HCT116 (cell line): ENCODE results near the gene AFF1. TPM values are rescaled to one million over a fixed set of nuclear protein-coding genes. Genes with fewer than 3 reads are reported as not detected.

ENCODE experiments used
- ATAC-seq: fragments of 200-7000 bp; cut with Tn5 transposase; 2 replicates; pipeline ENCODE4 v1.9.1; 2020; ENCODE audit warnings: mild to moderate bottlenecking, moderate library complexity
- BruUV-seq: library from RNA; stranded (reverse); fragments of 400-500 nt; replicated peaks from 2 replicates; lab custom pipeline; 2021; lab: Mats Ljungman, UMichigan
- CTCF ChIA-PET: fragments of 300-600 bp; sonication (Branson Sonifier 250); formaldehyde crosslinking; loops from one replicate; lab custom pipeline; 2021; ENCODE audit warnings: antibody characterized with exemption; lab: Charles Lee
- POLR2A ChIA-PET: fragments of 300-600, 350-600 bp; sonication (Branson Sonifier 250); formaldehyde crosslinking; loops from one replicate; lab custom pipeline; 2021; ENCODE audit warnings: antibody characterized with exemption; lab: Charles Lee
- RAD21 ChIA-PET, 2 experiments: fragments of 300-600 bp; sonication (Branson Sonifier 250); formaldehyde crosslinking; loops; one replicate each; lab custom pipeline; 2023; ENCODE audit warnings: low total read pairs in 2 of 2; ENCODE audit not compliant: uncharacterized antibody in 2 of 2, unreplicated experiment in 2 of 2, low non-redundant PET in 1 of 2; lab: Charles Lee
- DNase-seq: peaks from one replicate; pipeline ENCODE4 v3.0.0-alpha.2; 2010; ENCODE audit warnings: low read depth, low spot score
- H2AFZ ChIP-seq: fragments of 200-600 bp; shearing (Covaris generic), sonication (generic); 2 replicates; pipeline ENCODE4 v1.6.1; 2017; ENCODE audit warnings: low read depth, mixed run types, mixed read lengths, antibody characterized with exemption, low read length; ENCODE audit not compliant: poor library complexity, severe bottlenecking
- H3K27ac ChIP-seq: 2 replicates; pipeline ENCODE4 v1.5.1; 2012; ENCODE audit warnings: low read depth, low read length
- H3K27me3 ChIP-seq: fragments of 200-600 bp; sonication (generic); 2 replicates; pipeline ENCODE4 v1.6.1; 2016; ENCODE audit warnings: mixed run types, low read length, mixed read lengths; ENCODE audit not compliant: insufficient read depth
- H3K36me3 ChIP-seq, 2 experiments: fragments of 200-500 bp in 1 of 2; fragments of 200-600 bp in 1 of 2; sonication (Bioruptor generic) in 1 of 2; sonication (generic) in 1 of 2; 2 replicates each; pipeline versions ENCODE4 v1.5.1 to v1.6.1; 2014 to 2016; ENCODE audit warnings: low read length in 2 of 2, inconsistent platforms in 1 of 2, mixed read lengths in 1 of 2, mixed run types in 1 of 2; ENCODE audit not compliant: insufficient read depth in 2 of 2, control insufficient read depth in 1 of 2
- H3K4me1 ChIP-seq, 2 experiments: fragments of 200-600 bp in 1 of 2; sonication (generic) in 1 of 2; 2 replicates each; pipeline versions ENCODE4 v1.5.1 to v1.6.1; 2012 to 2017; ENCODE audit warnings: low read length in 2 of 2, inconsistent platforms in 1 of 2, mild to moderate bottlenecking in 1 of 2, mixed read lengths in 1 of 2, mixed run types in 1 of 2, moderate library complexity in 1 of 2; ENCODE audit not compliant: insufficient read depth in 2 of 2, control insufficient read depth in 1 of 2
- H3K4me2 ChIP-seq: fragments of 200-600 bp; sonication (generic); 2 replicates; pipeline ENCODE4 v1.6.1; 2017; ENCODE audit warnings: mixed run types, low read length, mixed read lengths
- H3K4me3 ChIP-seq, 2 experiments: fragments of 200-600 bp in 1 of 2; sonication (generic) in 1 of 2; replicated peaks in 1 of 2; 2 replicates each; pipeline ENCODE4 v1.5.1; 2011 to 2016; ENCODE audit warnings: low read length in 2 of 2, control low read depth in 1 of 2, low read depth in 1 of 2, mild to moderate bottlenecking in 1 of 2, mixed read lengths in 1 of 2, mixed run types in 1 of 2
- H3K79me2 ChIP-seq: fragments of 200-600 bp; sonication (generic); 2 replicates; pipeline ENCODE4 v1.6.1; 2017; ENCODE audit warnings: mild to moderate bottlenecking, mixed run types, low read length, moderate library complexity, mixed read lengths; ENCODE audit not compliant: insufficient read depth
- H3K9ac ChIP-seq: fragments of 200-600 bp; sonication (generic); 2 replicates; pipeline ENCODE4 v1.6.1; 2016; ENCODE audit warnings: low read length, mixed read lengths
- H3K9me2 ChIP-seq: fragments of 200-600 bp; sonication (generic), shearing (Covaris generic); 2 replicates; pipeline ENCODE4 v1.6.1; 2017; ENCODE audit warnings: mixed run types, mild to moderate bottlenecking, moderate library complexity; ENCODE audit not compliant: insufficient read depth
- H3K9me3 ChIP-seq, 2 experiments: fragments of 200-500 bp in 1 of 2; fragments of 200-600 bp in 1 of 2; sonication (Bioruptor generic) in 1 of 2; sonication (generic) in 1 of 2; 2 replicates each; pipeline ENCODE4 v1.6.1; 2014 to 2017; ENCODE audit warnings: low read length in 2 of 2, mixed read lengths in 2 of 2, inconsistent platforms in 1 of 2, low read depth in 1 of 2, mild to moderate bottlenecking in 1 of 2, mixed run types in 1 of 2, moderate library complexity in 1 of 2; ENCODE audit not compliant: control insufficient read depth in 1 of 2, insufficient read depth in 1 of 2
- H4K20me1 ChIP-seq: fragments of 200-600 bp; sonication (generic), shearing (Covaris generic); 2 replicates; pipeline ENCODE4 v1.6.1; 2017; ENCODE audit warnings: mixed run types, mild to moderate bottlenecking, moderate library complexity; ENCODE audit not compliant: insufficient read depth
- ATF3 ChIP-seq: IDR thresholded peaks from 2 replicates; pipeline ENCODE4 v1.6.1; 2012
- CBX3 ChIP-seq: IDR thresholded peaks from 2 replicates; pipeline ENCODE4 v1.6.1; 2012; ENCODE audit warnings: low read depth
- ELF1 ChIP-seq: IDR thresholded peaks from 2 replicates; pipeline ENCODE4 v1.6.1; 2012; ENCODE audit warnings: low read depth, borderline replicate concordance
- EZH2 ChIP-seq: fragments of 200-600 bp; sonication (generic); IDR thresholded peaks from 2 replicates; pipeline ENCODE4 v1.6.1; 2017; ENCODE audit warnings: antibody characterized with exemption, mixed run types
- EZH2phosphoT487 ChIP-seq: fragments of 200-600 bp; IDR thresholded peaks from 2 replicates; pipeline ENCODE4 v1.6.1; 2018; ENCODE audit warnings: antibody characterized with exemption, borderline replicate concordance
- FOSL1 ChIP-seq: IDR thresholded peaks from 2 replicates; pipeline ENCODE4 v1.6.1; 2012; ENCODE audit warnings: low read depth
- JUND ChIP-seq: IDR thresholded peaks from 2 replicates; pipeline ENCODE4 v1.6.1; 2012
- POLR2A ChIP-seq: IDR thresholded peaks from 2 replicates; pipeline ENCODE4 v1.7.0; 2011; ENCODE audit warnings: borderline replicate concordance; ENCODE audit not compliant: insufficient read depth, insufficient read length; ENCODE audit errors: extremely low read depth
- POLR2AphosphoS5 ChIP-seq: IDR thresholded peaks from 2 replicates; pipeline ENCODE4 v1.6.1; 2011; ENCODE audit warnings: mild to moderate bottlenecking, low read depth, low read length, moderate library complexity
- SP1 ChIP-seq: IDR thresholded peaks from 2 replicates; pipeline ENCODE4 v1.6.1; 2012; ENCODE audit warnings: low read depth
- SRF ChIP-seq: IDR thresholded peaks from 2 replicates; pipeline ENCODE4 v1.6.1; 2012; ENCODE audit warnings: low read depth
- TCF7L2 ChIP-seq: IDR thresholded peaks from 2 replicates; pipeline ENCODE4 v1.7.0; 2011; ENCODE audit warnings: borderline replicate concordance, inconsistent platforms; ENCODE audit not compliant: insufficient read depth, insufficient read length; ENCODE audit errors: extremely low read depth
- YY1 ChIP-seq: IDR thresholded peaks from 2 replicates; pipeline ENCODE4 v1.6.1; 2011; ENCODE audit warnings: low read length, low read depth, moderate library complexity, mild to moderate bottlenecking; ENCODE audit not compliant: insufficient replicate concordance; ENCODE audit errors: extremely low read depth
- ZNF274 ChIP-seq: fragments of 200-500 bp; sonication (Bioruptor generic); IDR thresholded peaks from 2 replicates; pipeline ENCODE4 v1.6.1; 2014; ENCODE audit warnings: mild to moderate bottlenecking, low read depth, low read length, inconsistent platforms
- intact Hi-C: fragments of 100-400 bp; cut with micrococcal nuclease; formaldehyde crosslinking; loops from 2 replicates; pipeline ENCODE4 v1.10.0; 2022
- total RNA-seq: library from RNA; stranded (reverse); gene quantifications from one replicate; pipeline ENCODE4 v1.2.1, GENCODE V29; 2021; ENCODE audit not compliant: unreplicated experiment

AFF1 gene
- total RNA-seq, 1 experiment from 2014 or later = 43.1 TPM

GRCh38 chr4:86935566-86935852 is 698 bp downstream of the AFF1 start:
- H2AFZ ChIP-seq = peak overlapping the region; percentile 33
- no peaks in the 10 kb centered on the region for H3K36me3 ChIP-seq
- ATAC-seq (no peak), DNase-seq (no peak)
- H3K4me2 ChIP-seq = peak overlapping the region; percentile 98
- H3K79me2 ChIP-seq = peaks cover 39% of the 10 kb centered on the region
- no peaks in the 10 kb centered on the region for H3K9me2 ChIP-seq
- ChIA-PET RAD21 (interaction anchor here in 1 of 2 experiments (0.6 to 1.1 kb wide), 2 partner anchors 158 to 1618 kb away, joined by 3 read pairs; no protein-coding TSS in a partner anchor), POLR2A (interaction anchor here (0.9 to 2.4 kb wide), 8 partner anchors 8 to 71 kb away, joined by 3 to 17 read pairs (median 6); no protein-coding TSS in a partner anchor), CTCF (interaction anchor here (1.4 to 3.7 kb wide), 3 partner anchors 13 to 300 kb away, joined by 5 to 28 read pairs (median 8); no protein-coding TSS in a partner anchor)
- H3K27ac ChIP-seq = peak overlapping the region; percentile 91
- H3K9me3 ChIP-seq = no peaks in the 10 kb centered on the region
- H4K20me1 ChIP-seq = no peaks in the 10 kb centered on the region
- peaks cover 17 to 39% of the 10 kb centered on the region in 2 experiments for H3K4me1 ChIP-seq
- TF ChIP-seq JUND = no peak
- TF ChIP-seq TCF7L2 = no peak
- TF ChIP-seq SP1 = no peak
- no peak for TF ChIP-seq ELF1
- TF ChIP-seq POLR2A = no peak
- TF ChIP-seq POLR2AphosphoS5 = no peak
- no peak for TF ChIP-seq CBX3
- no peak for TF ChIP-seq FOSL1
- no peak for TF ChIP-seq ATF3
- no peak for TF ChIP-seq EZH2
- no peak for TF ChIP-seq SRF
- no peak for TF ChIP-seq EZH2phosphoT487
- TF ChIP-seq YY1 = no peak
- no peak for TF ChIP-seq ZNF274
- no peaks in the 10 kb centered on the region for H3K27me3 ChIP-seq
- BruUV-seq = TSS peak; percentile 48
- peak overlapping the region; percentile 59 to 84 for H3K4me3 ChIP-seq
- peak overlapping the region; percentile 83 for H3K9ac ChIP-seq
- intact Hi-C loops = loop anchor here (5.0 kb wide), 1 partner anchor 42 kb away; no protein-coding TSS in a partner anchor
